IMR-90 (cell line): ENCODE data around the gene PARD3.

ENCODE experiments used
- BHLHE40 ChIP-seq: fragments of 150-350 bp; IDR thresholded peaks from 2 replicates; pipeline ENCODE4 v1.6.1; 2016; ENCODE audit warnings: mild to moderate bottlenecking, low read depth, low read length
- CEBPB ChIP-seq: IDR thresholded peaks from 2 replicates; pipeline ENCODE4 v1.6.1; 2012; ENCODE audit warnings: low read depth, low read length, improper control_type of control experiment
- CHD1 ChIP-seq: IDR thresholded peaks from 2 replicates; pipeline ENCODE4 v1.6.1; 2012; ENCODE audit warnings: low read depth, low read length, improper control_type of control experiment
- CTCF ChIP-seq: conservative IDR thresholded peaks from 2 replicates; pipeline ENCODE4 v1.5.1; 2012; ENCODE audit warnings: mild to moderate bottlenecking, low read depth, low read length, improper control_type of control experiment
- ELK1 ChIP-seq: fragments of 150-350 bp; IDR thresholded peaks from 2 replicates; pipeline ENCODE4 v1.6.1; 2016; ENCODE audit warnings: low read depth, mild to moderate bottlenecking, low read length, moderate library complexity, borderline replicate concordance
- FOS ChIP-seq: fragments of 150-350 bp; IDR thresholded peaks from 2 replicates; pipeline ENCODE4 v1.6.1; 2016; ENCODE audit warnings: low read depth, low read length
- MAFK ChIP-seq: IDR thresholded peaks from 2 replicates; pipeline ENCODE4 v1.6.1; 2012; ENCODE audit warnings: low read depth, low read length, improper control_type of control experiment
- MXI1 ChIP-seq: IDR thresholded peaks from 2 replicates; pipeline ENCODE4 v1.6.1; 2012; ENCODE audit warnings: low read depth, mild to moderate bottlenecking, low read length, moderate library complexity, borderline replicate concordance
- POLR2A ChIP-seq: IDR thresholded peaks from 2 replicates; pipeline ENCODE4 v1.6.1; 2012; ENCODE audit warnings: mild to moderate bottlenecking, low read depth, low read length
- RAD21 ChIP-seq: IDR thresholded peaks from 2 replicates; pipeline ENCODE4 v1.6.1; 2012; ENCODE audit warnings: low read length, improper control_type of control experiment
- RFX5 ChIP-seq: IDR thresholded peaks from 2 replicates; pipeline ENCODE4 v1.8.0; 2012; ENCODE audit warnings: low read depth, mild to moderate bottlenecking, low read length, moderate library complexity
- SMC3 ChIP-seq: fragments of 150-350 bp; IDR thresholded peaks from 2 replicates; pipeline ENCODE4 v1.6.1; 2016; ENCODE audit warnings: low read depth, mild to moderate bottlenecking, antibody characterized with exemption, low read length, moderate library complexity
- USF2 ChIP-seq: fragments of 150-350 bp; IDR thresholded peaks from 2 replicates; pipeline ENCODE4 v1.6.1; 2017; ENCODE audit warnings: mild to moderate bottlenecking, antibody characterized with exemption, low read length, low read depth

- TF ChIP-seq CTCF (no peak), SMC3 (no peak), POLR2A (no peak), BHLHE40 (no peak), ELK1 (no peak), RAD21 (no peak), MAFK (no peak), CHD1 (no peak), FOS (no peak), USF2 (no peak), MXI1 (no peak), CEBPB (no peak), RFX5 (no peak)
These were observed 84.4 kb downstream of the PARD3 start for GRCh38 chr10:34730726-34731125.
